Kidney tubule cell (primary cell): ENCODE data around the gene RNU6-8.

Source experiments
- DNase-seq: peaks from one replicate; pipeline ENCODE4 v3.0.0-alpha.2; 2018; ENCODE audit warnings: low spot score

The RNU6-8 gene

GRCh38 chr14:32202998-32203882 lies at the start of gene RNU6-8:
Gene RNU6-8, minus strand, starts transcription at chr14:32203269.
- DNase-seq, result peak; percentile 91

GRCh38 chr14:32252030-32252670 lies 49.1 kb upstream of the RNU6-8 start:
- peak; percentile 82 for DNase-seq

GRCh38 chr14:32251530-32251929 lies 48.5 kb upstream of the RNU6-8 start:
- DNase-seq, result no peak

- no peak for DNase-seq
These were observed 47.6 kb upstream of the RNU6-8 start for GRCh38 chr14:32250681-32251080.

DNA sequence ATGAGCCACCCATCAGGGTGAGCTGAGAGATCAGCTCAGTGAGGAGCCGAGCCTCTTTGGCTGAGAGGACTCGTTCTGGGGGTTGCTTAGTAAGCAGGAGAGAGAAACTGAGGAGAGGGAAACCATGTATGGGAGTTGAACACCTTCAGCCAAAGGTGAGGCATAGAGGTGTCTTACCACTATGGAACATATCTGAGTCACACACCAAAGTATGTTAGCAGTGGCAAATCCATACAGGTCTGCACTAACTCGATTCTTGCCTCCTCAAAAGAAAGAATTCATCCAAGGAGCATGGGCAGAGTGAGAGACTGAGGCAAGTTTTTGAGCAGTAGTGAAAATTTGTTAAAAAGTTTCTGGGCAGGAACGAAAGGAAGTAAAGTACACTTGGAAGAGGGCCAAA lies 46.7 kb upstream of the RNU6-8 start:
- DNase-seq, result no peak

DNA sequence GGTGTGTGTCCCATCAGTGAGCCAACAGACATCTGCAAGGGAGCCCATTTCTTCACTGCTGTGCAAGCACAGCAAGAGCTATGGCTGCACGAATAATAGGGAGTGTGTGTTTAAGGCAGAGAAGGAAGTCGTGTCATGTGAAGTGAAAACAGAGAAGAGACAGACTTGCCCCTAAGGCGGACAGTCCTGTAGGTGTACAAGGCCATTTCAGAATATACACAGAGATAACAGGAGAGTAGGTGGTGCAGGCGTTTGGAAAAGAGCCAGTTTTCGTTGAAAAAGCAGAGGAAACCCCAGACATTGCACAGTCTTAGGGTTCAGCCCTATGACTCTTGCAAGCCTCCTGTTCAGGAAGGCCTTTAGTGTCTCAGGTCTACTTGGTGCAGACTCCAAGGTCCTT lies 46.3 kb upstream of the RNU6-8 start:
- no peak for DNase-seq

- DNase-seq, result no peak
These were observed 43.7 kb upstream of the RNU6-8 start for GRCh38 chr14:32246751-32247150.

- no peak for DNase-seq
These were observed 41.3 kb upstream of the RNU6-8 start for GRCh38 chr14:32244404-32244803.

GRCh38 chr14:32233260-32233659 lies 30.2 kb upstream of the RNU6-8 start:
- DNase-seq, result no peak

DNA sequence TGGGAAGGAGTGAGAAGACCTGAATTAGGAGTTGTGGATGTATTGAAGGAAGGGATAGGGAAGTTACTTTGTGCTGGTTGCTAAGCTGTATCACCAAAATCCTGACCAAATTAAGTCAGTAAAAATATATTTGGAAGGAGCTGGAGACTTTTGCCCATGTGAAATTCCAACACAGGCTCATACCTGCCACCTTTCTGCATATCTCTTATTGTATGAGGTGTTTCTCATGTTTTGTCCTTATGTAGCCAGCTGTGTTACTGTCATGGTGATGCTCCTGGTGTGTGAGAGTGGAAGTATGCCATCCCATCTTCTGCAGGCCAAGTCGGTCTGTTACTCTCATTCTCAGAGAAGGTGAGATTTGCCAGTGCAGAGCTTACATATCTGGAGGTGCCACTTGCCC lies 29.4 kb upstream of the RNU6-8 start:
- no peak for DNase-seq

DNA sequence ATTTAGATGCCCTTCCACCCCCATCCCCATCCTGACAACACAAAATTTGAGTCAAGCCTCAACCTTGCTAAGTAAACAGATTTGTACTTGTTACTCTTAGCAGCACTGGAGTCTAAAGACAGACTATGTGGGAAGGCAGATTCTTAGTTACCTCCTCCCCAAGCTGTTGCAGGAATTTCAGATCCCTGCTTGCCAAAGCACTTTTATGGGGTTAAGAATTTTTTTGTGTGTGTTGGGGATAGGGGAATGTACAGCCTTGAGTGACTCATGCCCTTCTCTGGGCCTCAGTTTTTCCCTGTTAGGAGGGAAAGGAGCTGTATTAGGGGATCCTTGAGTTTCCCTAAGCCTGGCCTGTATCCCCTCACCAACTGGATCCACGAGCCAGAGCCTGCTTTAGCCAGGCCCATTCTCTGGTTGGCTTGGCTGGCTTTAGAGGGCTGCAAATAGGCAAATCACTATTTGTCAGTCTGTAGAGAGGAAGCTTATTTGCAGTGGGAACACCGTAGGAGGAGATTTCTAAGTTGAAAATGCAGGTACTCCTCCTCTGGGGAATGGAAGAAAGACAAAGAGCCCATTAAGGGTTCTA lies 27.7 kb upstream of the RNU6-8 start:
- DNase-seq, result peak; percentile 61

DNA sequence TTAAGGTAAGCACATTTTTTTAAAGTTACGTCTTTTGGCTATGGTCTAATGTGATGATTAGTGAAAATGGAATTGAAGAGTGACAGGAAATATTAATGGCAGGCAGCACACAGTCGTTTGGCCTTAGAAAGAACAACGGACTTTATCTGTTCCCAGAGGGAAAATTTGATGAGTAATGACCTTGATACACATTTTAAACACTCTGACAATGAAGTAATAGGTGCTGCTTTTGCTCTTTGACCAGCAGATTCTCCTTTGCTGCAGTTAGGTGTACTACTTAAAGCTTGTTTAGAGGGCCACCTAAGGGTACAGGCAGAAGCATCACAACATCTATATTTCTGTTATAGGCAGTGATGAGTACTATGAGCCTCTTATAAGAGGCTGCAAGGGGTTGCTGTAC lies 27.1 kb upstream of the RNU6-8 start:
- peak; percentile 85 for DNase-seq

GRCh38 chr14:32226056-32226455 lies 23.0 kb upstream of the RNU6-8 start:
- peak; percentile 64 for DNase-seq

GRCh38 chr14:32225378-32225920 lies 22.4 kb upstream of the RNU6-8 start:
- DNase-seq, result no peak

DNA sequence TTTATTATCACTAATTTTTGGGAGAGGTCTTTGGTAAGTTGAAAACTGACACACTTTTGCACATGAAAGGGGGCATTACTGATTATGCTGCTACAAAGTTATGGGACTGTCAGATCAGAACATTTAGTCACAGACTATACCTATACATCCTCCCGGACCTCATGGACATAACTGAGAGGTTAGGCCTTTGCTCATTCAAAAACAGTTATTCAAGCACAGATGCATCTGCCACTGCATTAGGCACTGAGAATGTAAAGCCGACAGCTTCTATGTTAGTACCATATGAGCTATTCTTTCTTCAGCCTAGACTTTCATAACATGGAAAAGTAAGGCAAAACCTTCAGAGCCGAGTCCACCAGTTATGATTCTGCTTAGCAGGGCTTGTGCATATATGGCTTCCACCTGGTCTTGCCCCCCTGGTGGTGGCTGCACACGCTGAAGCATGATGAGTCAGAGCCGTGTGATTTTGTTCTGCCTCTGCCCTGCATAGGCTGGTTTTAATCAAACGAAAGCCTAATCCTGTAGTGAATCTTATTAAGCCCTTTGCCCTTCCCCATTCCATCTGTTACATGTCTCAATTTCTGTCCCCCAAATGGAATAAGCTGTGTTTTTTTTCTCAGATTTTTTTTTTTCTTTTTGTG lies 21.8 kb upstream of the RNU6-8 start:
- DNase-seq, result peak; percentile 76

DNA sequence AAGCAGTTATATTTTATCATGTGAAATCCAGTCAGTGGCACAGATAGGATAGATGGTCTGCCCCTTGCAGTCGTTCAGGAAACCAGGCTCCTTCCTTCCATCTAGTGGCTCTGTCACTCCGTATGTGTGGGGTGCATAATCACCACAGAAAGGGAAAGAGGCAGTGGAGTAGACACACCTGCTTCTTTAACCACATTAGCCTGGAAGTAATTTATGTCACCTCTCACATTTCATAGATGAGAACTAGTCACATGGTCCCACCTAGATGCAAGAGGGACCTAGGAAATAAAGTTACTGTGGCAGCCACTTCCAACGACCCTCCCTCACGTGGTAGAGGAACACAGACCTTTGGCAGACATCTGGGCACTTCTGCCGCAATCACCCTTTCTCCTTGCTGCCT lies 14.2 kb upstream of the RNU6-8 start:
- DNase-seq, result no peak

DNA sequence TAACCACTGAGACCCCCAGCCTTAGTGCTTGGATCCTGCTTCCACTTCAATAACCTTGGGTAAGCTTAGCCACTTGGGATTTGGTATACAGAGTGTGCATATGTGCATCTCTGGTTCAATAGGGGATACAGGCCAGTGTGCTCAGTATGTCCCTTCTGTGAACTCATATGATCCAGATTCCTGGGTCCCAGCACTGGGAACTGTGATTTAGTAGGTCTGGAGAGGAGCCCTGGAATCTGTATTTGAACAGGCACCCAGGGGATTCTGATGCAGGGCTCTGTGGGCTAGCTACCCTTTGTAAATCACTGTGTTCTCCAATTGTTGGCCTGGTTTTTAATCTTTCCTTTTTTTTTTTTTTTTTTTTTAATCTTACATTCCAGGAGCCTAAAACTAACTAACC lies 9.8 kb upstream of the RNU6-8 start:
- DNase-seq, result no peak

DNA sequence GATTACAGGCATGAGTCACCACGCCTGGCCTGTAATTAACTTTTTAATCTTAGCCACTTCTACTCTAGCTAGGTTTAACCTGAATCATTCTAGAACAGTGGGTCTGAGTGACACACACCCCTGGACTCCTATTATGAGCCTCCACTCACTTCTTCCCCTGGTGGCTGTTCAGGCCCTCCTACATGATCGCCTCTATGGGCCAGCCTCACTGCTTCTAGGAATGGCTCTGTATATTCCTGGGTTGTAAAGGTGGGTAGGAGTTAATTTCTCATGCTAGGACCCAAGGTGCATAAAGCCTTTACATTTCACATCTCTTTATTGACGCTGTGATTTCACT lies 8.0 kb upstream of the RNU6-8 start:
- no peak for DNase-seq

- no peak for DNase-seq
These were observed 6.4 kb upstream of the RNU6-8 start for GRCh38 chr14:32209471-32209870.

GRCh38 chr14:32208490-32208889 lies 5.4 kb upstream of the RNU6-8 start:
- DNase-seq, result no peak

DNA sequence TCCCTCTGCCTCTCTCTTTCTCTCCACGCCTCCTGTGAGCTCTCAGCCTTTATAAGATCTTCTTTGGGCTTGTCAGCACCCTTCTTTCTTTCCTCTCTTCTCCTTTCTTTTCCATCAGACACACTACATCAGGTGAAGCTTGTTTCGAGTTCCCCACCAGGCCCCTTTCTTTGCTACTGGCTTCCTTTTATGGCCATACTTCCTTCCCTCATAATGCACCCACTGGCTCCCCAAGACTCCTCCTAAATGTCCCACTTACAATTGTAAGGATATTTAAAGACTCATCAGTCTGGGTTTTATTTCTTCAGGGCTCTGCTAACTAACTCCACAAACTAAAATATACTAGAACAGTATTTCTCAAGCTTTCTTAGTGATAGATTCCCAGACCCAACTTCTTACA lies 3.5 kb upstream of the RNU6-8 start:
- DNase-seq, result no peak

DNA sequence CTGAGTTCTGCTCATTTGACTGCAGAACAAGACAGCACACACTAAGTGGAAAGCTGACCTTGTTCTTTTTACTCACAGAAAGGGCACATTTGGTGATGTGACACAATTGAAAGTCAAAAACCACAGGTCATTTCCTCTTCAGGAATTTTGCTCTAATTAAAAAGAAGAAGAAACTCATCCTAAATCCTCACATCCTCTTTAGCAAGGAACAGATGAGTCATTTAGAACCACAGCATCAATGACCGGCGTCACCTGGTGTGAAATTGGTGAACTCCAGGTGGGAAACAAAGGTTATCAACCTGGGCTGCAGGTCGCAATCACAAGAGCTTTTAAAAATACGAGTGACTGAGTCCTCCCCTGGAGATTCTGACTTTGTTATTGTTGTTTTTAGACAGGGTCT lies 2.9 kb upstream of the RNU6-8 start:
- DNase-seq, result peak; percentile 25

GRCh38 chr14:32205554-32205953 lies 2.5 kb upstream of the RNU6-8 start:
- no peak for DNase-seq
